K562 (cell line): ENCODE results near the gene PRKD1.

ENCODE experiments used
- HCFC1 ChIP-seq: IDR thresholded peaks from 2 replicates; pipeline ENCODE4 v1.6.1; 2012; ENCODE audit warnings: low read depth, low read length, improper control_type of control experiment
- MAZ ChIP-seq, 2 experiments: fragments of 450-650 bp in 1 of 2; sonication (generic) in 1 of 2; formaldehyde crosslinking; IDR thresholded peaks in 1 of 2; conservative IDR thresholded peaks in 1 of 2; 2 replicates each; pipeline versions ENCODE4 v1.4.0 to v1.5.0; 2020; ENCODE audit warnings: mild to moderate bottlenecking in 1 of 2, missing genetic modification reagents in 1 of 2
- RFX1 ChIP-seq: fragments of 450-650 bp; IDR thresholded peaks from 2 replicates; pipeline ENCODE4 v1.6.1; 2016; ENCODE audit warnings: mild to moderate bottlenecking, moderate library complexity
- SMAD2 ChIP-seq: fragments of 150-350 bp; IDR thresholded peaks from 2 replicates; pipeline ENCODE4 v1.6.1; 2014; ENCODE audit warnings: low read depth, mild to moderate bottlenecking, low read length
- SMARCC2 ChIP-seq: fragments of 450-650 bp; IDR thresholded peaks from 2 replicates; pipeline ENCODE4 v1.6.1; 2017; ENCODE audit warnings: antibody characterized with exemption, moderate library complexity, mild to moderate bottlenecking, low read depth
- XRCC4 ChIP-seq: IDR thresholded peaks from one replicate; pipeline ENCODE4 v1.6.1; 2011; ENCODE audit not compliant: insufficient read depth, insufficient read length; ENCODE audit errors: extremely low read depth
- ZFPM2 ChIP-seq: fragments of 250-450 bp; sonication (Bioruptor Pico); IDR thresholded peaks from 2 replicates; pipeline ENCODE4 v1.5.1; 2022; ENCODE audit warnings: mild to moderate bottlenecking
- ZNF586 ChIP-seq: fragments of 450-650 bp; formaldehyde crosslinking; conservative IDR thresholded peaks from 2 replicates; pipeline ENCODE4 v1.4.0; 2020; ENCODE audit warnings: mild to moderate bottlenecking, moderate library complexity
- ZNF764 ChIP-seq: fragments of 250-450 bp; sonication (Bioruptor Pico); IDR thresholded peaks from 2 replicates; pipeline ENCODE4 v1.4.0; 2020; ENCODE audit warnings: low read depth, mild to moderate bottlenecking, moderate library complexity
- TF ChIP-seq, protein P1 (sequence below), 3 experiments: IDR thresholded peaks in 2 of 3; conservative IDR thresholded peaks in 1 of 3; 2 replicates each; pipeline ENCODE4 v1.5.1; 2011 to 2012; ENCODE audit warnings: low read length in 3 of 3, mild to moderate bottlenecking in 3 of 3, control low read depth in 2 of 3, improper control_type of control experiment in 1 of 3, inconsistent platforms in 1 of 3, low read depth in 1 of 3, mixed read lengths in 1 of 3, moderate library complexity in 1 of 3; ENCODE audit not compliant: insufficient read depth in 2 of 3
- TF ChIP-seq, protein P2 (sequence below): fragments of 450-650 bp; IDR thresholded peaks from 2 replicates; pipeline ENCODE4 v1.6.1; 2016; ENCODE audit warnings: low read depth
- TF ChIP-seq, protein P3 (sequence below), 2 experiments: fragments of 450-650 bp; IDR thresholded peaks; 2 replicates each; pipeline ENCODE4 v1.6.1; 2016

DNA sequence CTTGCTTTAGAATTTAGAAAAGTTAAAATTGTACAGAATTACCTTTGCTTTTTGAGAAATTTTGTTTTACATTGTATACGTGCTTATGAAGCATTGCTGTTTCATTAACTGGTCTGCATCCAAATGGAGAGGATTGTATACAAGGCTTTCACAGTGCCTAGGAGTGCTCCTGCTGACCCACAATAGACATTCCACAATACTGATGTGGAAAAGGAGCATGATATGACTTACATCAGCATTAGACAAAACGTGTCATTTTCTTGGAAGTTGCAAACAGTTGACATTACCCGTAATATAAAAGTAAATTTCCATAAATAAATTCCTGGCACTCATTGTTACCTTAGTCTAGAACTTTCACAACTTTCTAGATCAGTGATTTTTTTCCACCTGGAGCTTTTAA is 1.9 kb downstream of the PRKD1 start:
- TF ChIP-seq, protein P1, sequence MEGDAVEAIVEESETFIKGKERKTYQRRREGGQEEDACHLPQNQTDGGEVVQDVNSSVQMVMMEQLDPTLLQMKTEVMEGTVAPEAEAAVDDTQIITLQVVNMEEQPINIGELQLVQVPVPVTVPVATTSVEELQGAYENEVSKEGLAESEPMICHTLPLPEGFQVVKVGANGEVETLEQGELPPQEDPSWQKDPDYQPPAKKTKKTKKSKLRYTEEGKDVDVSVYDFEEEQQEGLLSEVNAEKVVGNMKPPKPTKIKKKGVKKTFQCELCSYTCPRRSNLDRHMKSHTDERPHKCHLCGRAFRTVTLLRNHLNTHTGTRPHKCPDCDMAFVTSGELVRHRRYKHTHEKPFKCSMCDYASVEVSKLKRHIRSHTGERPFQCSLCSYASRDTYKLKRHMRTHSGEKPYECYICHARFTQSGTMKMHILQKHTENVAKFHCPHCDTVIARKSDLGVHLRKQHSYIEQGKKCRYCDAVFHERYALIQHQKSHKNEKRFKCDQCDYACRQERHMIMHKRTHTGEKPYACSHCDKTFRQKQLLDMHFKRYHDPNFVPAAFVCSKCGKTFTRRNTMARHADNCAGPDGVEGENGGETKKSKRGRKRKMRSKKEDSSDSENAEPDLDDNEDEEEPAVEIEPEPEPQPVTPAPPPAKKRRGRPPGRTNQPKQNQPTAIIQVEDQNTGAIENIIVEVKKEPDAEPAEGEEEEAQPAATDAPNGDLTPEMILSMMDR (IDR thresholded peaks at IDR 0.05 in 2 of 3, conservative IDR thresholded peaks at IDR 0.05 in 1 of 3; ENCODE audit: insufficient read depth in 2 of 3, low read depth in 1 of 3, low read length in 3 of 3), result no peak
- TF ChIP-seq, protein P2, sequence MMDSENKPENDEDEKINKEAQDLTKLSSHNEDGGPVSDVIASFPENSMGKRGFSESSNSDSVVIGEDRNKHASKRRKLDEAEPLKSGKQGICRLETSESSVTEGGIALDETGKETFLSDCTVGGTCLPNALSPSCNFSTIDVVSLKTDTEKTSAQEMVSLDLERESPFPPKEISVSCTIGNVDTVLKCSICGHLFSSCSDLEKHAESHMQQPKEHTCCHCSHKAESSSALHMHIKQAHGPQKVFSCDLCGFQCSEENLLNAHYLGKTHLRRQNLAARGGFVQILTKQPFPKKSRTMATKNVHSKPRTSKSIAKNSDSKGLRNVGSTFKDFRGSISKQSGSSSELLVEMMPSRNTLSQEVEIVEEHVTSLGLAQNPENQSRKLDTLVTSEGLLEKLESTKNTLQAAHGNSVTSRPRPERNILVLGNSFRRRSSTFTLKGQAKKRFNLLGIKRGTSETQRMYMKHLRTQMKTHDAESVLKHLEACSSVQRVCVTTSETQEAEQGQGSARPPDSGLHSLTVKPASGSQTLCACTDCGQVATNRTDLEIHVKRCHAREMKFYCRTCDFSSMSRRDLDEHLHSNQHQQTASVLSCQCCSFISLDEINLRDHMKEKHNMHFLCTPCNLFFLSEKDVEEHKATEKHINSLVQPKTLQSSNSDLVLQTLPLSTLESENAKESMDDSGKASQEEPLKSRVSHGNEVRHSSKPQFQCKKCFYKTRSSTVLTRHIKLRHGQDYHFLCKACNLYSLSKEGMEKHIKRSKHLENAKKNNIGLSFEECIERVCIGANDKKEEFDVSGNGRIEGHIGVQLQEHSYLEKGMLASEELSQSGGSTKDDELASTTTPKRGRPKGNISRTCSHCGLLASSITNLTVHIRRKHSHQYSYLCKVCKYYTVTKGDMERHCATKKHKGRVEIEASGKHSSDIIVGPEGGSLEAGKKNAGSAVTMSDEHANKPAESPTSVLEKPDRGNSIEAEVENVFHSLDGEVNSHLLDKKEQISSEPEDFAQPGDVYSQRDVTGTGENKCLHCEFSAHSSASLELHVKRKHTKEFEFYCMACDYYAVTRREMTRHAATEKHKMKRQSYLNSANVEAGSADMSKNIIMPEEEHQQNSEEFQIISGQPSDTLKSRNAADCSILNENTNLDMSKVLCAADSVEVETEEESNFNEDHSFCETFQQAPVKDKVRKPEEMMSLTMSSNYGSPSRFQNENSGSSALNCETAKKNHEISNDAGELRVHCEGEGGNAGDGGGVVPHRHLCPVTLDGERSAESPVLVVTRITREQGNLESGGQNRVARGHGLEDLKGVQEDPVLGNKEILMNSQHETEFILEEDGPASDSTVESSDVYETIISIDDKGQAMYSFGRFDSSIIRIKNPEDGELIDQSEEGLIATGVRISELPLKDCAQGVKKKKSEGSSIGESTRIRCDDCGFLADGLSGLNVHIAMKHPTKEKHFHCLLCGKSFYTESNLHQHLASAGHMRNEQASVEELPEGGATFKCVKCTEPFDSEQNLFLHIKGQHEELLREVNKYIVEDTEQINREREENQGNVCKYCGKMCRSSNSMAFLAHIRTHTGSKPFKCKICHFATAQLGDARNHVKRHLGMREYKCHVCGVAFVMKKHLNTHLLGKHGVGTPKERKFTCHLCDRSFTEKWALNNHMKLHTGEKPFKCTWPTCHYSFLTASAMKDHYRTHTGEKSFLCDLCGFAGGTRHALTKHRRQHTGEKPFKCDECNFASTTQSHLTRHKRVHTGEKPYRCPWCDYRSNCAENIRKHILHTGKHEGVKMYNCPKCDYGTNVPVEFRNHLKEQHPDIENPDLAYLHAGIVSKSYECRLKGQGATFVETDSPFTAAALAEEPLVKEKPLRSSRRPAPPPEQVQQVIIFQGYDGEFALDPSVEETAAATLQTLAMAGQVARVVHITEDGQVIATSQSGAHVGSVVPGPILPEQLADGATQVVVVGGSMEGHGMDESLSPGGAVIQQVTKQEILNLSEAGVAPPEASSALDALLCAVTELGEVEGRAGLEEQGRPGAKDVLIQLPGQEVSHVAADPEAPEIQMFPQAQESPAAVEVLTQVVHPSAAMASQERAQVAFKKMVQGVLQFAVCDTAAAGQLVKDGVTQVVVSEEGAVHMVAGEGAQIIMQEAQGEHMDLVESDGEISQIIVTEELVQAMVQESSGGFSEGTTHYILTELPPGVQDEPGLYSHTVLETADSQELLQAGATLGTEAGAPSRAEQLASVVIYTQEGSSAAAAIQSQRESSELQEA, result no peak
- TF ChIP-seq SMARCC2 (no peak), SMAD2 (no peak), XRCC4 (no peak), RFX1 (no peak), ZFPM2 (CRISPR knock-in tag) (no peak), ZNF764 (no peak), HCFC1 (no peak), MAZ (CRISPR knock-in tag; conservative IDR thresholded peaks at IDR 0.05 in 1 of 2, IDR thresholded peaks at IDR 0.05 in 1 of 2) (no peak), ZNF586 (CRISPR knock-in tag) (no peak)
- TF ChIP-seq, protein P3, sequence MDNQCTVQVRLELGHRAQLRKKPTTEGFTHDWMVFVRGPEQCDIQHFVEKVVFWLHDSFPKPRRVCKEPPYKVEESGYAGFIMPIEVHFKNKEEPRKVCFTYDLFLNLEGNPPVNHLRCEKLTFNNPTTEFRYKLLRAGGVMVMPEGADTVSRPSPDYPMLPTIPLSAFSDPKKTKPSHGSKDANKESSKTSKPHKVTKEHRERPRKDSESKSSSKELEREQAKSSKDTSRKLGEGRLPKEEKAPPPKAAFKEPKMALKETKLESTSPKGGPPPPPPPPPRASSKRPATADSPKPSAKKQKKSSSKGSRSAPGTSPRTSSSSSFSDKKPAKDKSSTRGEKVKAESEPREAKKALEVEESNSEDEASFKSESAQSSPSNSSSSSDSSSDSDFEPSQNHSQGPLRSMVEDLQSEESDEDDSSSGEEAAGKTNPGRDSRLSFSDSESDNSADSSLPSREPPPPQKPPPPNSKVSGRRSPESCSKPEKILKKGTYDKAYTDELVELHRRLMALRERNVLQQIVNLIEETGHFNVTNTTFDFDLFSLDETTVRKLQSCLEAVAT (IDR thresholded peaks at IDR 0.05), result no peak
